Right lobe of liver (tissue), 6 donors: Measurements from ENCODE around the gene NDUFS6. TPM values are rescaled to one million over a fixed set of nuclear protein-coding genes. Genes with fewer than 3 reads are reported as not detected.
A peak's percentile ranks its signal among the peaks of the same experiment; 100 is the strongest.

Experiments used
- ATAC-seq, 4 donors: fragments of 200-7000 bp; cut with Tn5 transposase; one replicate each; pipeline ENCODE4 v1.9.1; 2020; ENCODE audit warnings: mild to moderate bottlenecking in 4 of 4, moderate library complexity in 4 of 4
- DNase-seq, 3 donors: peaks; one replicate each; pipeline ENCODE4 v3.0.0-alpha.2; 2020
- H3K27ac ChIP-seq, 3 donors: fragments of 200-600 bp; one replicate each; pipeline ENCODE4 v1.8.0; 2022
- H3K27me3 ChIP-seq, 2 donors: fragments of 200-600 bp; one replicate each; pipeline ENCODE4 v1.8.0; 2022
- H3K36me3 ChIP-seq, 4 donors: fragments of 200-600 bp; sonication (generic) in 1 of 4; one replicate each; pipeline versions ENCODE4 v1.5.1 to v1.8.0; 2017 to 2022; ENCODE audit warnings: control low read depth in 1 of 4
- H3K4me1 ChIP-seq, 4 donors: fragments of 200-600 bp; sonication (generic) in 1 of 4; one replicate each; pipeline versions ENCODE4 v1.5.1 to v1.8.0; 2017 to 2022; ENCODE audit warnings: control low read depth in 1 of 4
- H3K4me3 ChIP-seq, 3 donors: fragments of 200-600 bp; one replicate each; pipeline ENCODE4 v1.8.0; 2022
- H3K9me3 ChIP-seq, 4 donors: fragments of 200-600 bp; sonication (generic) in 1 of 4; one replicate each; pipeline versions ENCODE4 v1.5.1 to v1.8.0; 2017 to 2022; ENCODE audit warnings: control low read depth in 1 of 4
- CTCF ChIP-seq, 4 donors: fragments of 200-600 bp in 3 of 4; fragments of 450-650 bp in 1 of 4; IDR thresholded peaks; one replicate each; pipeline versions ENCODE4 v1.5.1 to v1.8.0; 2016 to 2022; ENCODE audit warnings: antibody characterized with exemption in 4 of 4, mild to moderate bottlenecking in 2 of 4
- POLR2A ChIP-seq: fragments of 450-650 bp; IDR thresholded peaks from one replicate; pipeline ENCODE4 v1.6.1; 2017; ENCODE audit warnings: antibody characterized with exemption, mild to moderate bottlenecking
- WGBS: methylation state at CpG from one replicate; pipeline ENCODE4 v1.1.6; 2018; ENCODE audit warnings: low coverage, low lambda C conversion rate; ENCODE audit not compliant: insufficient coverage; ENCODE audit errors: missing lambda C conversion rate; 5-methylcytosine and 5-hydroxymethylcytosine counted together
- intact Hi-C, 2 donors: fragments of 100-400 bp; cut with DNase I; formaldehyde crosslinking; loops; one replicate each; pipeline versions ENCODE4 v1.11.2 to v1.14.1; 2022
- long read RNA-seq: library from polyadenylated mRNA; unstranded; transcript quantifications from one replicate; pipeline ENCODE4 v2.0.0, GENCODE V29; 2019
- total RNA-seq, 6 experiments: library from RNA; depleted of rRNA in 2 of 6; stranded (reverse); fragments of >200 nt in 2 of 6; fragmentation: NEBNext Ultra II Directional in 3 of 6; extraction: Animal tissue kit (Norgen Biotek cat#: 25700) in 3 of 6; gene quantifications; one replicate each; pipeline versions ENCODE4 v1.1.0 to v1.2.4, GENCODE V29; 2016 to 2023
- donor health status: DM: no; HTN: yes; CAD: no.
- donor health status: DM: no; HTN: no; CAD: no.
- donor health status: DM: no; HTN: no; CAD: no.
- donor health status: DM: no; HTN: yes; CAD: no.
- donor health status: DM: no; HTN: yes; CAD: no.

Gene NDUFS6
- total RNA-seq = 10 to 100 TPM; 16.5 to 57.5 (median 23.7) TPM
- long read RNA-seq, transcript NDUFS6-201 (4 exons, 1,082 nt) = major isoform, 18 of 20 reads
- long read RNA-seq, partial matches to known transcripts = 0 of 20 reads
- long read RNA-seq, other reads (novel, unspliced or antisense) = 2 of 20 reads

GRCh38 chr5:1801222-1801966 is at the start of gene NDUFS6:
Gene NDUFS6 (plus strand): TSS chr5:1801407. CDS start chr5:1801418, 11 bp downstream.
- intact Hi-C loops = no loop called here
- TF ChIP-seq CTCF (IDR thresholded peaks at IDR 0.05) (no peak), POLR2A (no peak)
- ATAC-seq (peak; percentile 70 to 82 (median 74)), DNase-seq (peak; percentile 86 to 88 (median 87))
- Histone ChIP-seq H3K36me3 (peaks cover 0 to 55% (median 19%) of the 10 kb centered on the region in 4 donors), H3K4me1 (peaks cover 0 to 14% (median 6%) of the 10 kb centered on the region in 4 donors), H3K27ac (peak within 1 kb of the TSS; percentile 61 to 83 (median 71)), H3K9me3 (no peaks in the 10 kb centered on the region), H3K27me3 (no peaks in the 10 kb centered on the region), H3K4me3 (peak within 1 kb of the TSS; percentile 95 to 98 (median 97))
- 0% methylated on average over 7 of the region's 69 CpGs for WGBS

DNA sequence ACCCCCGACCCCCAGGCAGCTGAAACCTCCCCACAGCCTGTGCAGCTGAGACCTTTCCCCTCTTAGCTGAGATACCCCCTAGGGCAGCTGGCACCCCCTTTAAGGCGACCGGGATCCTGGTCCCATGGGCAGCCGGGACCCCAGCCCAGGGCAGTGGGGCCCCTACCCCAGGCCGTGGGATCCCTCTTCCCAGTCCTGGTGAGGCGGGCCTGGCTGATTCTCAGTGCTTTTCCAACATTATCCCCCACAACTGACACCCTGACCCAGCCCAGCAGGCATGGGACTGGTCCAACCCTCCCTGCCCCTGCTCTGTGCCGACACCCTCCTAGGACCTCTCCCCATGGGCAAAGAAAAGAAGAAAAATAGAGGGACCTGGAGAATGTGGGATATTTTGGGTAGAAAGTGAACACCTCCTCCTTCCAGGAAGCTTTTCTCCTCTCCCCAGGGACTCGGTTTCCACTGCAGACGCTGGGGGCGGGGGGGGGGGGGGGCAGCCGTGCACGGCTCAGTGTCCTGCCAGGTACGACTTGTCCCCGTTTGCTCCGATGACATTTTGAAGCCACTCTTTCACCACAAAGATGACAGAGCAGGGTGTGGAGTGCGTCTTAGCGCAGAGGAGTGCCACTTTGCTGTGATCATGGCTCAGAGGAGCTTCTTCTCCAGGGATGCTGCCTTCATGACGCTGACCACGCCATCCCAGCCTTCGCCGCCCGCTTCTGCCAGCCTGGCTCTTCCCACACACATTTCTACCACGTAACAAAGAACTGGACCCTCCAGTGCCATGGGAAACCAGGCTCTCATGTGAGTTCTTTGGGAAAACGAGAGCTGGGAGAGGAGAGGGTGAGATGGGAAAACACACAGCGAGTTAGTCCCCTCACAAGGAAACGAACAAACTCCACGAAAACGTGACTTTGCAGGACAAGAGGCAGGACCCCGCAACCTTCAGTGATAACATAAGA is 49.1 kb upstream of the NDUFS6 start:
- H3K27ac ChIP-seq = no peak overlapping the region
- H3K4me1 ChIP-seq = no peaks in the 10 kb centered on the region
- intact Hi-C loops = no loop called here
- H3K9me3 ChIP-seq = no peaks in the 10 kb centered on the region
- ATAC-seq (peak in 1 of 4 donors; percentile 13), DNase-seq (peak in 1 of 3 donors; percentile 31)
- no peaks in the 10 kb centered on the region for H3K36me3 ChIP-seq
- TF ChIP-seq CTCF (IDR thresholded peaks at IDR 0.05) = no peak
- no peak for TF ChIP-seq POLR2A
- H3K27me3 ChIP-seq = no peaks in the 10 kb centered on the region
- H3K4me3 ChIP-seq = no peak overlapping the region
- WGBS = 59% methylated on average over 15 of the region's 29 CpGs

- Histone ChIP-seq H3K27ac (no peak overlapping the region), H3K4me3 (no peak overlapping the region), H3K36me3 (no peaks in the 10 kb centered on the region), H3K9me3 (no peaks in the 10 kb centered on the region), H3K27me3 (no peaks in the 10 kb centered on the region), H3K4me1 (no peaks in the 10 kb centered on the region)
- DNase-seq = peak in 2 of 3 donors; percentile 30 to 36
- intact Hi-C loops = no loop called here
- 49% methylated on average over 7 of the region's 16 CpGs for WGBS
- no peak for TF ChIP-seq CTCF (IDR thresholded peaks at IDR 0.05)
- no peak for TF ChIP-seq POLR2A
- no peak for ATAC-seq
These were observed 48.3 kb upstream of the NDUFS6 start for GRCh38 chr5:1752881-1753280.

DNA sequence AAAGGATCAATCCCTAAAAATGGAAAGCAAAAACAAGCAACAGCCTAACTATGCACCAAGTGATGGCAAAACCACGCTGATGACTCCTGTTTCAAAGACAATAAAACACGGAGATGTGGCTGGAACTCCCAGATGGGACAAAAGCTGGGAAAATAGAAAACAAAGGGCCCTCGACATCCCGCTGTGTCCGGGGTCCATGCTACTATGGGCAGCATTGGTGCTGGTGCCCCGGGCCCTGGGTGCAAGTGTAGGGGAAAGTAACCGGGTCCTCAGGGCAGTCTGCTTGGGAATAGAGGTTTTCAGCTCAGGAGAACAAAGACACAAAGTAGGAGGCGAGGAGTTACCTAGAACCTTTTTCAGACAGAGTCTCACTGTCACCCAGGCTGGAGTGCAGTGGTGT is 47.7 kb upstream of the NDUFS6 start:
- intact Hi-C loops = no loop called here
- no peak overlapping the region for H3K27ac ChIP-seq
- no peaks in the 10 kb centered on the region for H3K9me3 ChIP-seq
- ATAC-seq (no peak), DNase-seq (peak in 2 of 3 donors; percentile 3 to 20)
- H3K27me3 ChIP-seq = no peaks in the 10 kb centered on the region
- H3K36me3 ChIP-seq = no peaks in the 10 kb centered on the region
- H3K4me1 ChIP-seq = no peaks in the 10 kb centered on the region
- H3K4me3 ChIP-seq = no peak overlapping the region
- WGBS = 49% methylated on average over 4 of the region's 8 CpGs
- no peak for TF ChIP-seq CTCF (IDR thresholded peaks at IDR 0.05)
- TF ChIP-seq POLR2A = no peak
